Ishikawa (cell line): ENCODE data around the gene DLX5.

Experiments
- CEBPB ChIP-seq: IDR thresholded peaks from 2 replicates; pipeline ENCODE4 v1.6.1; 2012
- CREB1 ChIP-seq: IDR thresholded peaks from 2 replicates; pipeline ENCODE4 v1.6.1; 2012; ENCODE audit warnings: low read depth
- EGR1 ChIP-seq: IDR thresholded peaks from 2 replicates; pipeline ENCODE4 v1.6.1; 2012
- EP300 ChIP-seq: IDR thresholded peaks from 2 replicates; pipeline ENCODE4 v1.6.1; 2012; ENCODE audit warnings: borderline replicate concordance
- FOXM1 ChIP-seq: IDR thresholded peaks from 2 replicates; pipeline ENCODE4 v1.6.1; 2012; ENCODE audit warnings: low read depth, borderline replicate concordance
- MAX ChIP-seq: IDR thresholded peaks from 2 replicates; pipeline ENCODE4 v1.6.1; 2012
- NFIC ChIP-seq: IDR thresholded peaks from 2 replicates; pipeline ENCODE4 v1.6.1; 2012
- RAD21 ChIP-seq: IDR thresholded peaks from 2 replicates; pipeline ENCODE4 v1.6.1; 2012; ENCODE audit warnings: low read depth
- TAF1 ChIP-seq: IDR thresholded peaks from 2 replicates; pipeline ENCODE4 v1.6.1; 2012; ENCODE audit warnings: low read depth, mild to moderate bottlenecking
- TCF12 ChIP-seq: IDR thresholded peaks from 2 replicates; pipeline ENCODE4 v1.6.1; 2012; ENCODE audit warnings: low read depth
- TEAD4 ChIP-seq: IDR thresholded peaks from 2 replicates; pipeline ENCODE4 v1.6.1; 2012
- USF1 ChIP-seq: IDR thresholded peaks from 2 replicates; pipeline ENCODE4 v1.6.1; 2012
- YY1 ChIP-seq: IDR thresholded peaks from 2 replicates; pipeline ENCODE4 v1.6.1; 2012; ENCODE audit warnings: low read depth
- ZBTB7A ChIP-seq: IDR thresholded peaks from 2 replicates; pipeline ENCODE4 v1.6.1; 2012; ENCODE audit warnings: low read depth
- TF ChIP-seq, protein P1 (sequence below): IDR thresholded peaks from 2 replicates; pipeline ENCODE4 v1.6.1; 2012; ENCODE audit warnings: low read depth, mild to moderate bottlenecking

The DLX5 gene

DNA sequence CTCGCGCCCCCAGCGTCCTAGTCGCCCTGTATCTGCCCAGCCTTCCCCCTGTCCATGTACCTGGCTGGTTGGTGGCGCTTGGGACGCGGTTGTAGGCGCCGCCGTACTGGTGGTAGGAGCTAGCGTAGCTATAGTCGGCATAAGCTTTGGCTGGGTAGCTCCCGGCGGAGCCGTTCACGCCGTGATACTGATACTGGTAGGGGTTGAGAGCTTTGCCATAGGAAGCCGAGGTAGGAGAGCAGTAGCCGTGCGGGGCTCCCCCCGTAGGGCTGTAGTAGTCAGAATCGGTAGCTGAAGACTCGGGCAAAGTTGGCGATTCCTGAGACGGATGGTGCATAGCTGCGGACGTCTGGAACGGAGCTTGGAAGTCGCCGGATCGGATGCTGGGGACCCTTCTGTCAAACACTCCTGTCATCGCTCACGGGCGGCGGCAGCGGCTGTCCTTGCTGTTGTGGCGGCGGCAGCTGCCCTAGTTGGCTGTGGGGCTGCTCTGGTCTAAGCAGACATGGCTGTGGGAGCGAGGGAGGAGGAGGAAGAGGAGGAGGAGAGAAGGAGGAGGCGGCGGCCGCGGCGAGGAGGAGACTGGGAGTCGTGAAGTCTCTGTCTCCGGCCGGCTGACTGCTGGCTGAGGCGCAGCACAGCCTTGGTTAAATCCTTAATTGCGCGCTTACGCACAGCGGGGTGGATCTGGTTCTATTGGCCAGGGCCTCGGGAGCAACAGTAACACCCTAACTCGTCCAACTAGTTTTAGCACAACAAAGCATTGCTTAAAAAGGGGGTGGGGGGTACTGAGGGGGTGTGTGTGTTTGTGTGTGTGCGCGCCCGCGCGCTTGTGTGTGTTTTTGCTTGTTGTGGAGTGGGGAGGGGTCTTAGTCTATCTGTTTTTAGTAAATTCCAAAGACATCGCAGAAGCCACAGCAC lies at the start of gene DLX5:
Gene DLX5, minus strand, starts transcription at position 623 of the 921 bp plus-strand sequence. Its CDS starts 208 bp downstream, at position 415.
- TF ChIP-seq MAX (peak; percentile 25; the same call in 1 of the 2 replicates), YY1 (peak; percentile 52; the same call in 1 of the 2 replicates), TCF12 (peak; percentile 59; the same call in 1 of the 2 replicates), ZBTB7A (peak; percentile 94), FOXM1 (no peak), CEBPB (peak; percentile 75; the same call in 1 of the 2 replicates), EGR1 (peak; percentile 21; the same call in 1 of the 2 replicates), NFIC (0 out of 2 replicates have a peak, but pooled peaks have one; percentile 31)
- TF ChIP-seq, protein P1, sequence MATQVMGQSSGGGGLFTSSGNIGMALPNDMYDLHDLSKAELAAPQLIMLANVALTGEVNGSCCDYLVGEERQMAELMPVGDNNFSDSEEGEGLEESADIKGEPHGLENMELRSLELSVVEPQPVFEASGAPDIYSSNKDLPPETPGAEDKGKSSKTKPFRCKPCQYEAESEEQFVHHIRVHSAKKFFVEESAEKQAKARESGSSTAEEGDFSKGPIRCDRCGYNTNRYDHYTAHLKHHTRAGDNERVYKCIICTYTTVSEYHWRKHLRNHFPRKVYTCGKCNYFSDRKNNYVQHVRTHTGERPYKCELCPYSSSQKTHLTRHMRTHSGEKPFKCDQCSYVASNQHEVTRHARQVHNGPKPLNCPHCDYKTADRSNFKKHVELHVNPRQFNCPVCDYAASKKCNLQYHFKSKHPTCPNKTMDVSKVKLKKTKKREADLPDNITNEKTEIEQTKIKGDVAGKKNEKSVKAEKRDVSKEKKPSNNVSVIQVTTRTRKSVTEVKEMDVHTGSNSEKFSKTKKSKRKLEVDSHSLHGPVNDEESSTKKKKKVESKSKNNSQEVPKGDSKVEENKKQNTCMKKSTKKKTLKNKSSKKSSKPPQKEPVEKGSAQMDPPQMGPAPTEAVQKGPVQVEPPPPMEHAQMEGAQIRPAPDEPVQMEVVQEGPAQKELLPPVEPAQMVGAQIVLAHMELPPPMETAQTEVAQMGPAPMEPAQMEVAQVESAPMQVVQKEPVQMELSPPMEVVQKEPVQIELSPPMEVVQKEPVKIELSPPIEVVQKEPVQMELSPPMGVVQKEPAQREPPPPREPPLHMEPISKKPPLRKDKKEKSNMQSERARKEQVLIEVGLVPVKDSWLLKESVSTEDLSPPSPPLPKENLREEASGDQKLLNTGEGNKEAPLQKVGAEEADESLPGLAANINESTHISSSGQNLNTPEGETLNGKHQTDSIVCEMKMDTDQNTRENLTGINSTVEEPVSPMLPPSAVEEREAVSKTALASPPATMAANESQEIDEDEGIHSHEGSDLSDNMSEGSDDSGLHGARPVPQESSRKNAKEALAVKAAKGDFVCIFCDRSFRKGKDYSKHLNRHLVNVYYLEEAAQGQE = no peak

DNA sequence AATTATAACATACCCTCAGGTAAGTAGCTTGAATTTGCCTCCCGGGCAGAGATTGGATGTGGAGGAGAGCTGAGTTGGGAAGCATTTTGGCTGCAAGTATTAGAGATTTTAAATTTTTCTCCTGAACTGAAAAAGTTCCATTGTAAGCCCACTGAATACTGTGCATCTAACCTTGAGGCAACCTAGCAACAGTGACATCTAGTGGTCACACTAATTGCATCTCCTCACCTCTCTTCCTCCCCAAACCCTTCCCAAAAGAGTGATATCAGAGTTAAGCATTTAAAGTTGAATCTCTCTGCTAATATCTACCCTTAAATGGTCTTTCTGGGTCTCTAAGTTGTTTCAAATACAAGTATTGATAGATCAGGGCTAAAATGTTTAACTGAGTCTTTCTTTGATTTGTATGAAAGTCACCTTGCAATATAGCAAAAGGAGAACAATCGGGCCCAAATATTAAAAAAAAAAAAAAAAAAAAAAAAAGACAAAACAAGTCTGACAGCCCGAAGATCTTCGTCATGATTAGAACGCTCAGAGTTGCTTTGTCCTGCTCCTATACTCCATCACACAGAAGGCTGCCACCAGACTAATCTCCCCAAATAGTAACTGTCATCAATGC lies 40.4 kb upstream of the DLX5 start:
- TF ChIP-seq TAF1 (no peak), RAD21 (peak; percentile 50; the same call in 1 of the 2 replicates)

DNA sequence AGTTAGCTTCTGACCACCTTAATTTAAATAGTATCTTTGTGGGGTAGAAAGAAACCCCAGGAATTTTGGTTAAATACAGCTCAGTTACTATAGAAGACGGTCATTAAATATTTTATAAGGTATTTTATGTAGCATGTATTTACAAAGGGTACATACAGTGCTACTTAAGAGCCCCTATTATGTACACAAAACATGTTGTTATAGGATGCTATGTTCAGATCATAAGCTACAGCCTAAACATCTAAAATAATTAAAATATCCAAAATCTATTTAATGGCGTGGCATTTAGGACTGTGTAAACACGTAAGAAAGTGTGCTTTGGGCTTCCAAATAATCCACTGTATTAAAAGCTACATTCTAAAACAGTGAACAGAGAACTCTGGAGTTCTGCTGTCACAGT lies 39.4 kb upstream of the DLX5 start:
- no peak for TF ChIP-seq USF1
- no peak for TF ChIP-seq TCF12
- TF ChIP-seq NFIC = no peak
- no peak for TF ChIP-seq MAX
- TF ChIP-seq, protein P1 = no peak

- TF ChIP-seq FOXM1 (no peak), TEAD4 (no peak), USF1 (no peak), MAX (no peak), CREB1 (no peak), TAF1 (no peak), CEBPB (no peak), TCF12 (no peak), YY1 (no peak), RAD21 (no peak), EP300 (no peak), ZBTB7A (no peak), NFIC (no peak), EGR1 (no peak)
- TF ChIP-seq, protein P1 = no peak
Measured at GRCh38 chr7:97043281-97043680, 18.6 kb upstream of the DLX5 start.
